ENCODE data around the gene PCSK1N.

Gene PCSK1N

DNA sequence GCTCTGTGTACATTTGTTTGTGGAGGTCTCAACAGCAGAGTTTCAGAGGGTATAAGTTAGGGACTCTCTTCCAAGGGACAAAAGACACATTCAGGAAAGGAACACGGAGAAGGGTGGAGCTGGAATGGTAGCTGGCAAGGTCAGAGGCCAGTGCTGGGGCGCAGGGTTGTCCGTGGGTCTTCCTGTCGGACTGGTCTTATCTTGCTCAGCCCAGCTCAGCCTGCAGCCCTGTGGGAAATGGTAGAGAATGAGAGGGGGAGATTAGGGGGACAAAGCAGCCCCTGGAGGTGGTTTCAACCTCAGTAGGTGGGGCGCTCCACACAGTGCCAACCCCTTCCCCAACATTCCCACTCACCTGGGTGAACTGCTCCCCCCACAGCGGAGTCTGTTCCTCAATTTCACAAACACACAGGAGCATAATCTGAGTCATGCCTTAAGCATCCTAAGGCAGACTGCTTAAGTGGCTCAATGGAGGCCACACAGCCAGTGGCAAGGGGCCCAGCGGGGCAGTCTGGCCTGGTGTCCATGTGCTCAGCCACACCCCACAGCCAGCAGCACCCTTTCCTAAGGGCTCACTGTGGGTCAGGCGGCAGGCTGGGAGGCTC is 40.4 kb downstream of the PCSK1N start:
- Histone ChIP-seq H3K27me3 (ENCODE audit: insufficient read depth, poor library complexity, severe bottlenecking) (no peaks in the 10 kb centered on the region), H3K27ac (replicated peaks) (no peak overlapping the region), H3K4me3 (replicated peaks; ENCODE audit: insufficient read depth, low read length) (no peak overlapping the region)
- TF ChIP-seq CTCF (IDR thresholded peaks at IDR 0.05; ENCODE audit: insufficient read depth, low read length), result no peak
- no peak for TF ChIP-seq POLR2AphosphoS5 (IDR thresholded peaks at IDR 0.05; ENCODE audit: low read depth)
- TF ChIP-seq, protein P1, sequence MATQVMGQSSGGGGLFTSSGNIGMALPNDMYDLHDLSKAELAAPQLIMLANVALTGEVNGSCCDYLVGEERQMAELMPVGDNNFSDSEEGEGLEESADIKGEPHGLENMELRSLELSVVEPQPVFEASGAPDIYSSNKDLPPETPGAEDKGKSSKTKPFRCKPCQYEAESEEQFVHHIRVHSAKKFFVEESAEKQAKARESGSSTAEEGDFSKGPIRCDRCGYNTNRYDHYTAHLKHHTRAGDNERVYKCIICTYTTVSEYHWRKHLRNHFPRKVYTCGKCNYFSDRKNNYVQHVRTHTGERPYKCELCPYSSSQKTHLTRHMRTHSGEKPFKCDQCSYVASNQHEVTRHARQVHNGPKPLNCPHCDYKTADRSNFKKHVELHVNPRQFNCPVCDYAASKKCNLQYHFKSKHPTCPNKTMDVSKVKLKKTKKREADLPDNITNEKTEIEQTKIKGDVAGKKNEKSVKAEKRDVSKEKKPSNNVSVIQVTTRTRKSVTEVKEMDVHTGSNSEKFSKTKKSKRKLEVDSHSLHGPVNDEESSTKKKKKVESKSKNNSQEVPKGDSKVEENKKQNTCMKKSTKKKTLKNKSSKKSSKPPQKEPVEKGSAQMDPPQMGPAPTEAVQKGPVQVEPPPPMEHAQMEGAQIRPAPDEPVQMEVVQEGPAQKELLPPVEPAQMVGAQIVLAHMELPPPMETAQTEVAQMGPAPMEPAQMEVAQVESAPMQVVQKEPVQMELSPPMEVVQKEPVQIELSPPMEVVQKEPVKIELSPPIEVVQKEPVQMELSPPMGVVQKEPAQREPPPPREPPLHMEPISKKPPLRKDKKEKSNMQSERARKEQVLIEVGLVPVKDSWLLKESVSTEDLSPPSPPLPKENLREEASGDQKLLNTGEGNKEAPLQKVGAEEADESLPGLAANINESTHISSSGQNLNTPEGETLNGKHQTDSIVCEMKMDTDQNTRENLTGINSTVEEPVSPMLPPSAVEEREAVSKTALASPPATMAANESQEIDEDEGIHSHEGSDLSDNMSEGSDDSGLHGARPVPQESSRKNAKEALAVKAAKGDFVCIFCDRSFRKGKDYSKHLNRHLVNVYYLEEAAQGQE (IDR thresholded peaks at IDR 0.05; ENCODE audit: insufficient replicate concordance, low read depth), result no peak
- TF ChIP-seq GABPA (IDR thresholded peaks at IDR 0.05; ENCODE audit: low read depth), result no peak
- TF ChIP-seq SPI1 (IDR thresholded peaks at IDR 0.05; ENCODE audit: borderline replicate concordance, low read depth), result no peak
- DNase-seq (ENCODE audit: low read depth in 1 of 2, low spot score in 1 of 2), result no peak

- no peak for DNase-seq (ENCODE audit: low read depth in 1 of 2, low spot score in 1 of 2)
- TF ChIP-seq POLR2AphosphoS5 (IDR thresholded peaks at IDR 0.05; ENCODE audit: low read depth) (no peak), CTCF (IDR thresholded peaks at IDR 0.05; ENCODE audit: insufficient read depth, low read length) (no peak), GABPA (IDR thresholded peaks at IDR 0.05; ENCODE audit: low read depth) (no peak), SPI1 (IDR thresholded peaks at IDR 0.05; ENCODE audit: borderline replicate concordance, low read depth) (no peak)
- TF ChIP-seq, protein P1 (IDR thresholded peaks at IDR 0.05; ENCODE audit: insufficient replicate concordance, low read depth), result no peak
- no peak overlapping the region for H3K27ac ChIP-seq (replicated peaks)
Observed at GRCh38 chrX:48794340-48794910, 41.0 kb downstream of the PCSK1N start.

GRCh38 chrX:48793935-48794334 is 41.5 kb downstream of the PCSK1N start:
- no peak for DNase-seq (ENCODE audit: low read depth in 1 of 2, low spot score in 1 of 2)

More at GRCh38 chrX:48794340-48794910, 41.0 kb downstream of the PCSK1N start:
- no peak overlapping the region for H3K4me3 ChIP-seq (replicated peaks; ENCODE audit: insufficient read depth, low read length)
- H3K27me3 ChIP-seq (ENCODE audit: insufficient read depth, poor library complexity, severe bottlenecking), result no peaks in the 10 kb centered on the region

More at GRCh38 chrX:48793935-48794334, 41.5 kb downstream of the PCSK1N start:
- TF ChIP-seq SPI1 (IDR thresholded peaks at IDR 0.05; ENCODE audit: borderline replicate concordance, low read depth) (no peak), CTCF (IDR thresholded peaks at IDR 0.05; ENCODE audit: insufficient read depth, low read length) (no peak), GABPA (IDR thresholded peaks at IDR 0.05; ENCODE audit: low read depth) (no peak), POLR2AphosphoS5 (IDR thresholded peaks at IDR 0.05; ENCODE audit: low read depth) (no peak)
- TF ChIP-seq, protein P1 (IDR thresholded peaks at IDR 0.05; ENCODE audit: insufficient replicate concordance, low read depth), result no peak
- Histone ChIP-seq H3K27ac (replicated peaks) (no peak overlapping the region), H3K27me3 (ENCODE audit: insufficient read depth, poor library complexity, severe bottlenecking) (no peaks in the 10 kb centered on the region), H3K4me3 (replicated peaks; ENCODE audit: insufficient read depth, low read length) (no peak overlapping the region)

All from HL-60 (cell line).